ENCODE results near the gene RNF166. TPM values are rescaled to one million over a fixed set of nuclear protein-coding genes. Genes with fewer than 3 reads are reported as not detected.

The RNF166 gene
- total RNA-seq, 1 experiment from 2014 or later: 26.5 TPM

DNA sequence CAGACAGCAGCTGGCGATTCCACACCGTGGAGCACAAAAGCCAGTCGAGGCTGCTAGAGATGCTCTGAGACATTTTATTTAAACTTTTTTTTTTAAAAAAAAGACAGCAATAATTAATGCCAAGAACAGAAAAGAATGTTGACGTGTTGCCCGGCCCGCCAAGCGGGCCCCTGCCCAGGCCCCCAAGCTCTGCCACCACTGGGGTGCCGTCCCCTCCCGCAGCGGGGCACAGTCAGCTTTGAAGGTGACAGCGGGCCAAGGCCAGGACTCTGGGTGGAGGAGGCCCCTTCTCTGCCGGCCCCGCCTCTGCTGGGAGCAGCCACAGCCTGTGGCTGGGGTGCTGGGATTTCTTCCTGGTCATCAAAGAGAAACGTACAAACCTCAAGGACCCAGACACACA is 9.8 kb downstream of the RNF166 start:
- no peak overlapping the region for H4K8ac ChIP-seq (replicated peaks; ENCODE audit: insufficient read length, low read depth, low read length)
- H2BK5ac ChIP-seq (ENCODE audit: insufficient read length, low read length): no peak overlapping the region
- H3K23ac ChIP-seq (ENCODE audit: insufficient read length, low read depth, low read length): no peak overlapping the region
- H3K27me3 Mint-ChIP-seq (ENCODE audit: low read depth): no peaks in the 10 kb centered on the region
- DNase-seq: no peak
- H2BK12ac ChIP-seq (ENCODE audit: insufficient read length, low read depth, low read length): no peak overlapping the region
- no peak overlapping the region for H3K27ac ChIP-seq (ENCODE audit: insufficient read length, low read depth, low read length)
- WGBS (ENCODE audit: extremely low coverage, insufficient read length, low lambda C conversion rate): no CpG with 5 or more reads among the region's 14 CpGs
- H3K4me1 Mint-ChIP-seq: no peaks in the 10 kb centered on the region
- H3K79me2 ChIP-seq (ENCODE audit: insufficient read depth, low read length): no peaks in the 10 kb centered on the region
- H3K4me2 ChIP-seq (ENCODE audit: insufficient read depth, insufficient read length, low read length): no peak overlapping the region
- H3K9me3 Mint-ChIP-seq: no peaks in the 10 kb centered on the region
- H3K14ac ChIP-seq (ENCODE audit: insufficient read depth, low read length): no peak overlapping the region
- no peaks in the 10 kb centered on the region for H3K79me1 ChIP-seq (ENCODE audit: insufficient read depth, low read depth, low read length, poor library complexity, severe bottlenecking)
- no peak overlapping the region for H2BK120ac ChIP-seq (ENCODE audit: low read depth, low read length, poor library complexity, severe bottlenecking)
- H3K4me3 Mint-ChIP-seq: no peak overlapping the region
- H3K27me3 ChIP-seq (ENCODE audit: insufficient read depth, low read length): no peaks in the 10 kb centered on the region
- no peaks in the 10 kb centered on the region for H4K20me1 ChIP-seq (ENCODE audit: control insufficient read depth, insufficient read depth, insufficient read length)
- H2AK5ac ChIP-seq (ENCODE audit: insufficient read length, low read length): no peak overlapping the region
- no peak overlapping the region for H3K18ac ChIP-seq (ENCODE audit: insufficient read length, low read depth, low read length)
- H3K56ac ChIP-seq (ENCODE audit: insufficient read length, low read depth, low read length): no peak overlapping the region
- H3K23me2 ChIP-seq (ENCODE audit: insufficient read length, low read depth, low read length, poor library complexity, severe bottlenecking): peaks cover 3% of the 10 kb centered on the region
- H4K91ac ChIP-seq (ENCODE audit: insufficient read length, low read depth, low read length): no peak overlapping the region
- no peaks in the 10 kb centered on the region for H3K4me1 ChIP-seq (ENCODE audit: insufficient read depth, low read length)
- no peak overlapping the region for H3K4ac ChIP-seq (ENCODE audit: low read depth, low read length)
- H3K9ac ChIP-seq (ENCODE audit: extremely low read depth, insufficient read length, low read length): no peak overlapping the region
- no peak overlapping the region for H2AFZ ChIP-seq (ENCODE audit: low read length)
- peaks cover 0 to 15% (median 14%) of the 10 kb centered on the region in 3 experiments; a peak in 4 of 7 replicates for H3K36me3 Mint-ChIP-seq (ENCODE audit: insufficient read depth in 1 of 3, low read depth in 3 of 3)
- no peak overlapping the region for H4K5ac ChIP-seq (ENCODE audit: insufficient read length, low read depth, low read length)
- no peak for TF ChIP-seq CTCF (conservative IDR thresholded peaks at IDR 0.05)
- no peaks in the 10 kb centered on the region for H3K9me3 ChIP-seq (ENCODE audit: control insufficient read depth, low read depth, low read length)
- no peak overlapping the region for H2BK20ac ChIP-seq (ENCODE audit: low read depth, low read length, poor library complexity, severe bottlenecking)
- no peak overlapping the region for H2BK15ac ChIP-seq (ENCODE audit: low read depth, low read length)
- peak overlapping the region in 1 of 3 experiments; percentile 27; a peak in 1 of 7 replicates for H3K27ac Mint-ChIP-seq
- no peak overlapping the region for H3T11ph ChIP-seq (ENCODE audit: low read length)

All from H9 (cell line).